Adrenal gland (tissue), 12 donors: ENCODE measurements around the gene KCNJ3. TPM values are rescaled to one million over a fixed set of nuclear protein-coding genes. Genes with fewer than 3 reads are reported as not detected.

Experiments used
- DNase-seq, 7 donors: peaks; one replicate each; pipeline ENCODE4 v3.0.0-alpha.2; 2019 to 2020
- H3K27ac ChIP-seq, 5 donors: fragments of 200-600 bp; sonication (generic) in 4 of 5; 1 replicate in 3 of 5; 2 replicates in 2 of 5; pipeline versions ENCODE4 v1.5.1 to v1.8.0; 2016 to 2020; ENCODE audit warnings: mild to moderate bottlenecking in 1 of 5
- H3K27me3 ChIP-seq: fragments of 200-600 bp; 2 replicates; pipeline ENCODE4 v1.8.0; 2021
- H3K36me3 ChIP-seq, 2 donors: fragments of 200-600 bp; replicated peaks in 1 of 2; 1 replicate in 1 of 2; 2 replicates in 1 of 2; pipeline versions ENCODE4 v1.5.1 to v1.8.0; 2018 to 2022
- H3K4me1 ChIP-seq, 2 donors: fragments of 200-600 bp; replicated peaks in 1 of 2; 1 replicate in 1 of 2; 2 replicates in 1 of 2; pipeline versions ENCODE4 v1.5.1 to v1.8.0; 2018 to 2021
- H3K4me3 ChIP-seq, 4 donors: fragments of 200-600 bp; sonication (generic) in 3 of 4; one replicate each; pipeline ENCODE4 v1.5.1; 2016 to 2018
- H3K9me3 ChIP-seq, 3 donors: fragments of 200-600 bp; sonication (generic) in 1 of 3; replicated peaks in 1 of 3; 1 replicate in 2 of 3; 2 replicates in 1 of 3; pipeline versions ENCODE4 v1.5.1 to v1.8.0; 2016 to 2021
- POLR2A ChIP-seq, 2 donors: fragments of 450-650 bp; IDR thresholded peaks; one replicate each; pipeline ENCODE4 v1.6.1; 2017; ENCODE audit warnings: antibody characterized with exemption in 2 of 2, mild to moderate bottlenecking in 2 of 2, moderate library complexity in 1 of 2
- WGBS, 4 donors: extraction: QIAGEN DNeasy Blood & Tissue Kit in 2 of 4; methylation state at CpG; one replicate each; pipeline versions ENCODE4 v1.1.5 to v1.1.7; 2013 to 2017; 5-methylcytosine and 5-hydroxymethylcytosine counted together
- intact Hi-C, 2 donors: fragments of 100-400 bp; cut with DNase I; formaldehyde crosslinking; loops; one replicate each; pipeline versions ENCODE4 v1.14.1 to v1.15.0; 2022 to 2023
- polyA plus RNA-seq, 3 donors: library from polyadenylated mRNA; stranded (reverse); fragments of 200-250 nt in 2 of 3; fragments of 350-450 nt in 1 of 3; fragmentation: Illumina TruSeq in 1 of 3; extraction: RNeasy Lipid Tissue Mini Kit (QIAGEN cat#74804) in 1 of 3; gene quantifications; one replicate each; pipeline ENCODE4 v1.2.3, GENCODE V29; 2013 to 2014
- total RNA-seq, 9 donors: library from RNA; depleted of rRNA in 4 of 9; stranded (reverse); fragments of >200 nt in 4 of 9; fragments of 120-200 nt in 1 of 9; fragmentation: NEBNext Ultra II Directional in 1 of 9; extraction: Animal tissue kit (Norgen Biotek cat#: 25700) in 1 of 9; gene quantifications; one replicate each; pipeline versions ENCODE4 v1.1.0 to v1.2.4, GENCODE V29; 2013 to 2023
- TF ChIP-seq, protein P1 (sequence below), 6 experiments: fragments of 450-650 bp in 4 of 6; fragments of 200-600 bp in 2 of 6; sonication (generic) in 1 of 6; IDR thresholded peaks; 1 replicate in 5 of 6; 2 replicates in 1 of 6; pipeline versions ENCODE4 v1.5.1 to v1.8.0; 2016 to 2021; ENCODE audit warnings: antibody characterized with exemption in 6 of 6, mild to moderate bottlenecking in 2 of 6, moderate library complexity in 1 of 6
- donor health status: healthy with polysubstance abuse.
- donor health status: Bipolar disorder and iron deficiency.
- donor health status: DM: yes; HTN: yes; CAD: no.
- donor health status: DM: no; HTN: no; CAD: no.
- donor health status: DM: no; HTN: no; CAD: no.
- donor health status: DM: yes; HTN: yes; CAD: no.

KCNJ3 gene
- total and polyA plus RNA-seq, 12 donors: 0.08 to 2.2 (median 0.48) TPM; not detected in 1

- H3K4me1 ChIP-seq: no peaks in the 10 kb centered on the region
- no peak overlapping the region for H3K4me3 ChIP-seq
- WGBS, 4 donors: 71 to 86% (median 77%) methylated on average over 5 to 7 of the region's 7 CpGs
- H3K36me3 ChIP-seq: no peaks in the 10 kb centered on the region
- no peak for DNase-seq
- H3K9me3 ChIP-seq: no peaks in the 10 kb centered on the region
- no peaks in the 10 kb centered on the region for H3K27me3 ChIP-seq
- H3K27ac ChIP-seq: no peak overlapping the region
- intact Hi-C loops: no loop called here
- TF ChIP-seq POLR2A (IDR thresholded peaks at IDR 0.05): no peak
- TF ChIP-seq, protein P1, sequence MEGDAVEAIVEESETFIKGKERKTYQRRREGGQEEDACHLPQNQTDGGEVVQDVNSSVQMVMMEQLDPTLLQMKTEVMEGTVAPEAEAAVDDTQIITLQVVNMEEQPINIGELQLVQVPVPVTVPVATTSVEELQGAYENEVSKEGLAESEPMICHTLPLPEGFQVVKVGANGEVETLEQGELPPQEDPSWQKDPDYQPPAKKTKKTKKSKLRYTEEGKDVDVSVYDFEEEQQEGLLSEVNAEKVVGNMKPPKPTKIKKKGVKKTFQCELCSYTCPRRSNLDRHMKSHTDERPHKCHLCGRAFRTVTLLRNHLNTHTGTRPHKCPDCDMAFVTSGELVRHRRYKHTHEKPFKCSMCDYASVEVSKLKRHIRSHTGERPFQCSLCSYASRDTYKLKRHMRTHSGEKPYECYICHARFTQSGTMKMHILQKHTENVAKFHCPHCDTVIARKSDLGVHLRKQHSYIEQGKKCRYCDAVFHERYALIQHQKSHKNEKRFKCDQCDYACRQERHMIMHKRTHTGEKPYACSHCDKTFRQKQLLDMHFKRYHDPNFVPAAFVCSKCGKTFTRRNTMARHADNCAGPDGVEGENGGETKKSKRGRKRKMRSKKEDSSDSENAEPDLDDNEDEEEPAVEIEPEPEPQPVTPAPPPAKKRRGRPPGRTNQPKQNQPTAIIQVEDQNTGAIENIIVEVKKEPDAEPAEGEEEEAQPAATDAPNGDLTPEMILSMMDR (IDR thresholded peaks at IDR 0.05): no peak
Measured at GRCh38 chr2:154844513-154844912, 146.0 kb downstream of the KCNJ3 start.

- Histone ChIP-seq H3K27me3 (no peaks in the 10 kb centered on the region), H3K9me3 (no peaks in the 10 kb centered on the region), H3K36me3 (no peaks in the 10 kb centered on the region), H3K27ac (no peak overlapping the region), H3K4me1 (no peaks in the 10 kb centered on the region), H3K4me3 (no peak overlapping the region)
- WGBS, 4 donors: 33 to 56% (median 42%) methylated on average over 1 of the region's 1 CpG
- DNase-seq: no peak
- TF ChIP-seq, protein P1 (IDR thresholded peaks at IDR 0.05): no peak
- TF ChIP-seq POLR2A (IDR thresholded peaks at IDR 0.05): no peak
- intact Hi-C loops: no loop called here
Measured at GRCh38 chr2:154846842-154847241, 148.3 kb downstream of the KCNJ3 start.

DNA sequence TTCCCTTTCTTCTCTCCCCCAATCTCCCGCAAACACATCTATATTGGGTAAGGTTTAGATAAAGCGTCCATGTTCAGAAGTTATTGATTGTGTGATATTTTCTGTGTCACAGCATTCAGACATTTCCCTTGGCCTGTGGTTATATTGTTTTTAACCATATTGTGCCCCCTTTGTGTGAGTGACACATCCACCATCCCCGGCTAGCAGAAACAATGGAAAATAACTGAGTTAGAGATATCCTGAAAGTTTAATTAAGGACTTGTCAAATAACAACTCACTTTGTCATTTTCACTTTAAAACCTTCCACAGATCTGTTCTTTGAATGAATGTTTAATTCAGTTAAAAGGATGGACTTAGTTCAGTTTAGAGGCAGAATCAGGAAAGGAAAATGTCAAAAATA lies 151.0 kb downstream of the KCNJ3 start:
- WGBS, 4 donors: 64 to 79% (median 76%) methylated on average over 3 of the region's 3 CpGs

GRCh38 chr2:154850532-154850931 lies 152.0 kb downstream of the KCNJ3 start:
- Histone ChIP-seq H3K4me1 (no peaks in the 10 kb centered on the region), H3K4me3 (no peak overlapping the region), H3K27me3 (no peaks in the 10 kb centered on the region), H3K36me3 (no peaks in the 10 kb centered on the region), H3K9me3 (no peaks in the 10 kb centered on the region), H3K27ac (no peak overlapping the region)
- no peak for DNase-seq
- TF ChIP-seq, protein P1 (IDR thresholded peaks at IDR 0.05): no peak
- TF ChIP-seq POLR2A (IDR thresholded peaks at IDR 0.05): no peak
- intact Hi-C loops: no loop called here

More for the DNA sequence above, 151.0 kb downstream of the KCNJ3 start:
- no peaks in the 10 kb centered on the region for H3K9me3 ChIP-seq
- no peaks in the 10 kb centered on the region for H3K27me3 ChIP-seq
- no peak overlapping the region for H3K27ac ChIP-seq
- no peak for TF ChIP-seq POLR2A (IDR thresholded peaks at IDR 0.05)
- TF ChIP-seq, protein P1 (IDR thresholded peaks at IDR 0.05): no peak
- intact Hi-C loops: no loop called here
- no peak for DNase-seq
- H3K4me3 ChIP-seq: no peak overlapping the region
- H3K4me1 ChIP-seq: no peaks in the 10 kb centered on the region
- no peaks in the 10 kb centered on the region for H3K36me3 ChIP-seq
